SK-N-SH treated with all-trans-retinoic acid at 6 μM for 48 hours (cell line): Measurements from ENCODE around the gene KIAA0513.

Experiments used
- ATAC-seq: fragments of 200-7000 bp; cut with Tn5 transposase; 3 replicates; pipeline ENCODE4 v1.9.1; 2020; ENCODE audit warnings: mild to moderate bottlenecking, moderate library complexity
- ARNTL ChIP-seq: fragments of 450-650 bp; formaldehyde crosslinking; IDR thresholded peaks from 2 replicates; pipeline ENCODE4 v1.5.0; 2020; ENCODE audit warnings: low read depth, mild to moderate bottlenecking, moderate library complexity, borderline replicate concordance
- BACH2 ChIP-seq: fragments of 250-450 bp; sonication (Bioruptor Pico); IDR thresholded peaks from 2 replicates; pipeline ENCODE4 v1.9.0; 2021; ENCODE audit warnings: mild to moderate bottlenecking, borderline replicate concordance
- CREB5 ChIP-seq: fragments of 250-450 bp; sonication (Bioruptor Pico); IDR thresholded peaks from 2 replicates; pipeline ENCODE4 v1.5.1; 2020; ENCODE audit warnings: low read depth, mild to moderate bottlenecking, moderate library complexity
- CSDC2 ChIP-seq: fragments of 250-450 bp; sonication (Bioruptor Pico); IDR thresholded peaks from 2 replicates; pipeline ENCODE4 v1.5.0; 2020; ENCODE audit warnings: mild to moderate bottlenecking, moderate library complexity
- CSRNP3 ChIP-seq: fragments of 250-450 bp; sonication (Bioruptor Pico); IDR thresholded peaks from 2 replicates; pipeline ENCODE4 v1.5.1; 2021; ENCODE audit warnings: mild to moderate bottlenecking, moderate library complexity
- GLIS3 ChIP-seq: fragments of 250-450 bp; sonication (Bioruptor Pico); IDR thresholded peaks from 2 replicates; pipeline ENCODE4 v1.5.0; 2020; ENCODE audit warnings: mild to moderate bottlenecking, moderate library complexity
- ISL1 ChIP-seq: fragments of 250-450 bp; sonication (Bioruptor Pico); IDR thresholded peaks from 2 replicates; pipeline ENCODE4 v2.1.2; 2022; ENCODE audit warnings: mild to moderate bottlenecking, moderate library complexity
- OSR1 ChIP-seq: fragments of 250-450 bp; sonication (Bioruptor Pico); IDR thresholded peaks from 2 replicates; pipeline ENCODE4 v1.8.0; 2022; ENCODE audit warnings: moderate library complexity, mild to moderate bottlenecking, inconsistent platforms
- PPARA ChIP-seq: fragments of 250-450 bp; sonication (Bioruptor Pico); IDR thresholded peaks from 2 replicates; pipeline ENCODE4 v1.5.0; 2020; ENCODE audit warnings: mild to moderate bottlenecking, borderline replicate concordance
- RARB ChIP-seq: fragments of 250-450 bp; sonication (Bioruptor Pico); IDR thresholded peaks from 2 replicates; pipeline ENCODE4 v1.8.0; 2021; ENCODE audit warnings: mild to moderate bottlenecking, moderate library complexity
- SNAI2 ChIP-seq: fragments of 250-450 bp; sonication (Bioruptor Pico); IDR thresholded peaks from 2 replicates; pipeline ENCODE4 v1.5.0; 2020; ENCODE audit warnings: mild to moderate bottlenecking, moderate library complexity
- TCF4 ChIP-seq: fragments of 250-450 bp; sonication (Bioruptor Pico); IDR thresholded peaks from 2 replicates; pipeline ENCODE4 v1.8.0; 2021; ENCODE audit warnings: mild to moderate bottlenecking, moderate library complexity, borderline replicate concordance
- TSHZ2 ChIP-seq: fragments of 250-450 bp; sonication (Bioruptor Pico); IDR thresholded peaks from 2 replicates; pipeline ENCODE4 v1.5.0; 2020; ENCODE audit warnings: mild to moderate bottlenecking, moderate library complexity
- ZC3H10 ChIP-seq: fragments of 250-450 bp; sonication (Bioruptor Pico); IDR thresholded peaks from 2 replicates; pipeline ENCODE4 v1.5.1; 2021; ENCODE audit warnings: mild to moderate bottlenecking, moderate library complexity
- ZFP3 ChIP-seq: fragments of 250-450 bp; sonication (Bioruptor Pico); IDR thresholded peaks from 2 replicates; pipeline ENCODE4 v1.5.0; 2020; ENCODE audit warnings: mild to moderate bottlenecking, moderate library complexity
- ZFP30 ChIP-seq: fragments of 450-650 bp; formaldehyde crosslinking; IDR thresholded peaks from 2 replicates; pipeline ENCODE4 v1.5.0; 2022; ENCODE audit warnings: mild to moderate bottlenecking, moderate library complexity
- ZNF565 ChIP-seq: fragments of 450-650 bp; formaldehyde crosslinking; conservative IDR thresholded peaks from 2 replicates; pipeline ENCODE4 v1.5.0; 2020; ENCODE audit warnings: low read depth, mild to moderate bottlenecking, moderate library complexity
- ZNF70 ChIP-seq: fragments of 450-650 bp; formaldehyde crosslinking; IDR thresholded peaks from 2 replicates; pipeline ENCODE4 v1.5.0; 2020; ENCODE audit warnings: mild to moderate bottlenecking, moderate library complexity
- ZNF8 ChIP-seq: fragments of 450-650 bp; formaldehyde crosslinking; IDR thresholded peaks from 2 replicates; pipeline ENCODE4 v1.5.0; 2020; ENCODE audit warnings: mild to moderate bottlenecking, moderate library complexity
- TF ChIP-seq, protein P1 (sequence below): fragments of 250-450 bp; sonication (Bioruptor Pico); IDR thresholded peaks from 2 replicates; pipeline ENCODE4 v1.8.0; 2021; ENCODE audit warnings: low read depth, mild to moderate bottlenecking, moderate library complexity, borderline replicate concordance
- TF ChIP-seq, protein P2 (sequence below): fragments of 250-450 bp; sonication (Bioruptor Pico); IDR thresholded peaks from 2 replicates; pipeline ENCODE4 v1.8.0; 2020; ENCODE audit warnings: mild to moderate bottlenecking, moderate library complexity, borderline replicate concordance

KIAA0513 gene

GRCh38 chr16:85140455-85141012, 112.9 kb downstream of the KIAA0513 start:
- ATAC-seq, result no peak
- no peak for TF ChIP-seq ZFP30 (CRISPR knock-in tag)
- TF ChIP-seq, protein P1, sequence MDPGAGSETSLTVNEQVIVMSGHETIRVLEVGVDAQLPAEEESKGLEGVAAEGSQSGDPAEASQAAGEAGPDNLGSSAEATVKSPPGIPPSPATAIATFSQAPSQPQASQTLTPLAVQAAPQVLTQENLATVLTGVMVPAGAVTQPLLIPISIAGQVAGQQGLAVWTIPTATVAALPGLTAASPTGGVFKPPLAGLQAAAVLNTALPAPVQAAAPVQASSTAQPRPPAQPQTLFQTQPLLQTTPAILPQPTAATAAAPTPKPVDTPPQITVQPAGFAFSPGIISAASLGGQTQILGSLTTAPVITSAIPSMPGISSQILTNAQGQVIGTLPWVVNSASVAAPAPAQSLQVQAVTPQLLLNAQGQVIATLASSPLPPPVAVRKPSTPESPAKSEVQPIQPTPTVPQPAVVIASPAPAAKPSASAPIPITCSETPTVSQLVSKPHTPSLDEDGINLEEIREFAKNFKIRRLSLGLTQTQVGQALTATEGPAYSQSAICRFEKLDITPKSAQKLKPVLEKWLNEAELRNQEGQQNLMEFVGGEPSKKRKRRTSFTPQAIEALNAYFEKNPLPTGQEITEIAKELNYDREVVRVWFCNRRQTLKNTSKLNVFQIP (CRISPR knock-in tag), result no peak
- TF ChIP-seq ARNTL (CRISPR knock-in tag), result no peak
- no peak for TF ChIP-seq SNAI2 (CRISPR knock-in tag)
- TF ChIP-seq ZNF8 (CRISPR knock-in tag), result no peak
- TF ChIP-seq ZNF70, result no peak
- no peak for TF ChIP-seq ZFP3 (CRISPR knock-in tag)

GRCh38 chr16:85141491-85142128, 114.0 kb downstream of the KIAA0513 start:
- TF ChIP-seq OSR1 (CRISPR knock-in tag) (no peak), CSDC2 (CRISPR knock-in tag) (no peak), ISL1 (CRISPR knock-in tag) (no peak), SNAI2 (CRISPR knock-in tag) (no peak), RARB (no peak), ZNF70 (no peak), ZNF565 (CRISPR knock-in tag) (no peak), ARNTL (CRISPR knock-in tag) (no peak), TCF4 (CRISPR knock-in tag) (no peak), ZC3H10 (CRISPR knock-in tag) (no peak), CREB5 (no peak), BACH2 (CRISPR knock-in tag) (no peak), ZFP3 (CRISPR knock-in tag) (no peak)
- TF ChIP-seq, protein P1 (CRISPR knock-in tag), result no peak
- no peak for ATAC-seq

GRCh38 chr16:85142129-85142513, 114.5 kb downstream of the KIAA0513 start:
- no peak for ATAC-seq

DNA sequence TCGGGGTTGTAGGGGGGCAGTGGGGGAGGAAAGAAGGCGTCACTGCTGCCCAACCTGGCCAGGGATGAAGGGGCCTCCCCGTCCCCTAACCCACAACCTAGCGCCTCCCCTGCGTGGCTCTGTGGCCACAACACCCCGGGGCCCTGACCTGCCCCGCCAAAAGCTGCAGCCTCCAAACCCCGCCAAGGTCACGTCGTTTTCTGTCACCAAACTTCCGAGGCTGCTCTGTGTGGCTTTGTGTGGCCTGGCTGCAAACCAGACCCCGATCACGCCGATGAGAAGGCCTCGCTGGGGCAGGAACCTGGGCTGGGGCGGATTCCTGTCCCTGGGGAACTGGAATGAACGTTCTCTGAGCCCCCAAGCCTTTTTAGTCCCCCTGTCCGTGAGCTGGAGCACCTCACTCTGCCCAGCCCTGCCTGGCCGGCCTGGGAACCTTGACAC, 115.2 kb downstream of the KIAA0513 start:
- TF ChIP-seq, protein P2, sequence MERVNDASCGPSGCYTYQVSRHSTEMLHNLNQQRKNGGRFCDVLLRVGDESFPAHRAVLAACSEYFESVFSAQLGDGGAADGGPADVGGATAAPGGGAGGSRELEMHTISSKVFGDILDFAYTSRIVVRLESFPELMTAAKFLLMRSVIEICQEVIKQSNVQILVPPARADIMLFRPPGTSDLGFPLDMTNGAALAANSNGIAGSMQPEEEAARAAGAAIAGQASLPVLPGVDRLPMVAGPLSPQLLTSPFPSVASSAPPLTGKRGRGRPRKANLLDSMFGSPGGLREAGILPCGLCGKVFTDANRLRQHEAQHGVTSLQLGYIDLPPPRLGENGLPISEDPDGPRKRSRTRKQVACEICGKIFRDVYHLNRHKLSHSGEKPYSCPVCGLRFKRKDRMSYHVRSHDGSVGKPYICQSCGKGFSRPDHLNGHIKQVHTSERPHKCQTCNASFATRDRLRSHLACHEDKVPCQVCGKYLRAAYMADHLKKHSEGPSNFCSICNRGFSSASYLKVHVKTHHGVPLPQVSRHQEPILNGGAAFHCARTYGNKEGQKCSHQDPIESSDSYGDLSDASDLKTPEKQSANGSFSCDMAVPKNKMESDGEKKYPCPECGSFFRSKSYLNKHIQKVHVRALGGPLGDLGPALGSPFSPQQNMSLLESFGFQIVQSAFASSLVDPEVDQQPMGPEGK (CRISPR knock-in tag), result no peak
- TF ChIP-seq PPARA (no peak), ISL1 (CRISPR knock-in tag) (no peak), CREB5 (no peak), ZNF565 (CRISPR knock-in tag) (no peak), ZC3H10 (CRISPR knock-in tag) (no peak), GLIS3 (CRISPR knock-in tag) (no peak), ARNTL (CRISPR knock-in tag) (no peak), ZFP3 (CRISPR knock-in tag) (no peak), ZFP30 (CRISPR knock-in tag) (no peak), RARB (no peak), SNAI2 (CRISPR knock-in tag) (no peak), TSHZ2 (CRISPR knock-in tag) (no peak), CSRNP3 (CRISPR knock-in tag) (no peak)
- TF ChIP-seq, all 23 proteins: peak for 0
- ATAC-seq, result no peak

More at GRCh38 chr16:85142129-85142513, 114.5 kb downstream of the KIAA0513 start:
- no peak for TF ChIP-seq ZNF565 (CRISPR knock-in tag)
- no peak for TF ChIP-seq OSR1 (CRISPR knock-in tag)
